ENCODE measurements around the gene C8G. TPM values are rescaled to one million over a fixed set of nuclear protein-coding genes. Genes with fewer than 3 reads are reported as not detected.

C8G gene
- total RNA-seq, 1 donor from 2014 or later: 1.6 TPM

GRCh38 chr9:136994180-136994887 is 49.3 kb downstream of the C8G start:
- peaks cover 40% of the 10 kb centered on the region for H3K4me1 ChIP-seq (ENCODE audit: insufficient read depth, low read length)
- H3K27me3 Mint-ChIP-seq (ENCODE audit: low read depth, unreplicated experiment): peaks cover 17% of the 10 kb centered on the region

GRCh38 chr9:136994888-136995230 is 49.8 kb downstream of the C8G start:
- peak overlapping the region; percentile 66 for H3K4me2 ChIP-seq (ENCODE audit: low read length)
- Mint-ChIP-seq H3K9me3 (ENCODE audit: unreplicated experiment) (peaks cover 5% of the 10 kb centered on the region), H3K36me3 (ENCODE audit: low read depth, unreplicated experiment) (peaks cover 3% of the 10 kb centered on the region), H3K4me1 (ENCODE audit: low read depth, unreplicated experiment) (peaks cover 3% of the 10 kb centered on the region), H3K4me3 (ENCODE audit: unreplicated experiment) (no peak overlapping the region), H3K27me3 (ENCODE audit: low read depth, unreplicated experiment) (peaks cover 15% of the 10 kb centered on the region), H3K27ac (ENCODE audit: unreplicated experiment) (no peak overlapping the region)
- H3K27me3 ChIP-seq (ENCODE audit: insufficient read depth, low read length): no peaks in the 10 kb centered on the region
- no peak overlapping the region for H3K9ac ChIP-seq (ENCODE audit: low read length)
- peaks cover 40% of the 10 kb centered on the region for H3K4me1 ChIP-seq (ENCODE audit: insufficient read depth, low read length)
- H3K4me3 ChIP-seq (ENCODE audit: insufficient read depth, low read depth, low read length): no peak overlapping the region
- TF ChIP-seq CTCF (IDR thresholded peaks at IDR 0.05; ENCODE audit: insufficient read depth, low read depth, low read length): no peak
- TF ChIP-seq EZH2 (IDR thresholded peaks at IDR 0.05; ENCODE audit: insufficient read depth, low read length): no peak
- no peak overlapping the region for H3K27ac ChIP-seq (ENCODE audit: low read depth, low read length)
- FAIRE-seq (no peak), DNase-seq (ENCODE audit: low read depth) (no peak)
- H4K20me1 ChIP-seq (ENCODE audit: insufficient read depth, low read length): peaks cover 12% of the 10 kb centered on the region
- no peaks in the 10 kb centered on the region for H3K36me3 ChIP-seq (ENCODE audit: insufficient read depth, low read length)
- peaks cover 13% of the 10 kb centered on the region for H3K79me2 ChIP-seq (ENCODE audit: insufficient read depth, low read length)
- peaks cover 6% of the 10 kb centered on the region for H3K9me3 ChIP-seq (ENCODE audit: insufficient read depth, low read depth, low read length)
- no peak overlapping the region for H2AFZ ChIP-seq (ENCODE audit: low read depth, low read length)

More at GRCh38 chr9:136994180-136994887, 49.3 kb downstream of the C8G start:
- H3K4me3 ChIP-seq (ENCODE audit: insufficient read depth, low read depth, low read length): no peak overlapping the region
- H3K79me2 ChIP-seq (ENCODE audit: insufficient read depth, low read length): peaks cover 13% of the 10 kb centered on the region
- DNase-seq (ENCODE audit: low read depth): no peak
- Mint-ChIP-seq H3K27ac (ENCODE audit: unreplicated experiment) (no peak overlapping the region), H3K4me1 (ENCODE audit: low read depth, unreplicated experiment) (peaks cover 3% of the 10 kb centered on the region), H3K9me3 (ENCODE audit: unreplicated experiment) (peaks cover 5% of the 10 kb centered on the region), H3K4me3 (ENCODE audit: unreplicated experiment) (peak overlapping the region; percentile 82), H3K36me3 (ENCODE audit: low read depth, unreplicated experiment) (peaks cover 3% of the 10 kb centered on the region)
- FAIRE-seq: no peak
- no peak overlapping the region for H3K27ac ChIP-seq (ENCODE audit: low read depth, low read length)
- H3K9ac ChIP-seq (ENCODE audit: low read length): no peak overlapping the region
- peaks cover 12% of the 10 kb centered on the region for H4K20me1 ChIP-seq (ENCODE audit: insufficient read depth, low read length)
- no peak overlapping the region for H2AFZ ChIP-seq (ENCODE audit: low read depth, low read length)
- no peak overlapping the region for H3K4me2 ChIP-seq (ENCODE audit: low read length)
- peaks cover 6% of the 10 kb centered on the region for H3K9me3 ChIP-seq (ENCODE audit: insufficient read depth, low read depth, low read length)
- TF ChIP-seq EZH2 (IDR thresholded peaks at IDR 0.05; ENCODE audit: insufficient read depth, low read length): no peak
- no peak for TF ChIP-seq CTCF (IDR thresholded peaks at IDR 0.05; ENCODE audit: insufficient read depth, low read depth, low read length)
- H3K36me3 ChIP-seq (ENCODE audit: insufficient read depth, low read length): no peaks in the 10 kb centered on the region
- no peaks in the 10 kb centered on the region for H3K27me3 ChIP-seq (ENCODE audit: insufficient read depth, low read length)

GRCh38 chr9:136995362-136995761 is 50.3 kb downstream of the C8G start:
- no peak overlapping the region for H3K9ac ChIP-seq (ENCODE audit: low read length)
- H4K20me1 ChIP-seq (ENCODE audit: insufficient read depth, low read length): peaks cover 12% of the 10 kb centered on the region
- Mint-ChIP-seq H3K27me3 (ENCODE audit: low read depth, unreplicated experiment) (peaks cover 11% of the 10 kb centered on the region), H3K27ac (ENCODE audit: unreplicated experiment) (no peak overlapping the region), H3K4me1 (ENCODE audit: low read depth, unreplicated experiment) (peaks cover 8% of the 10 kb centered on the region), H3K4me3 (ENCODE audit: unreplicated experiment) (no peak overlapping the region), H3K36me3 (ENCODE audit: low read depth, unreplicated experiment) (peaks cover 3% of the 10 kb centered on the region), H3K9me3 (ENCODE audit: unreplicated experiment) (peaks cover 4% of the 10 kb centered on the region)
- peaks cover 4% of the 10 kb centered on the region for H3K9me3 ChIP-seq (ENCODE audit: insufficient read depth, low read depth, low read length)
- TF ChIP-seq CTCF (IDR thresholded peaks at IDR 0.05; ENCODE audit: insufficient read depth, low read depth, low read length) (no peak), EZH2 (IDR thresholded peaks at IDR 0.05; ENCODE audit: insufficient read depth, low read length) (no peak)
- DNase-seq (ENCODE audit: low read depth) (no peak), FAIRE-seq (no peak)
- no peak overlapping the region for H3K27ac ChIP-seq (ENCODE audit: low read depth, low read length)
- H2AFZ ChIP-seq (ENCODE audit: low read depth, low read length): no peak overlapping the region
- H3K4me1 ChIP-seq (ENCODE audit: insufficient read depth, low read length): peaks cover 44% of the 10 kb centered on the region
- no peak overlapping the region for H3K4me3 ChIP-seq (ENCODE audit: insufficient read depth, low read depth, low read length)
- no peaks in the 10 kb centered on the region for H3K36me3 ChIP-seq (ENCODE audit: insufficient read depth, low read length)
- no peaks in the 10 kb centered on the region for H3K27me3 ChIP-seq (ENCODE audit: insufficient read depth, low read length)
- peaks cover 13% of the 10 kb centered on the region for H3K79me2 ChIP-seq (ENCODE audit: insufficient read depth, low read length)
- H3K4me2 ChIP-seq (ENCODE audit: low read length): peak overlapping the region; percentile 66
